Sigmoid colon (tissue), 4 donors: ENCODE data around the gene FAM13C.

Source experiments
- CTCF ChIP-seq, 4 experiments: fragments of 450-650 bp in 3 of 4; fragments of 200-600 bp in 1 of 4; IDR thresholded peaks; one replicate each; pipeline ENCODE4 v1.5.1; 2016 to 2019; ENCODE audit warnings: antibody characterized with exemption in 4 of 4, mild to moderate bottlenecking in 3 of 4, moderate library complexity in 2 of 4
- EP300 ChIP-seq, 4 donors: sonication (generic); formaldehyde crosslinking; IDR thresholded peaks; one replicate each; pipeline ENCODE4 v1.6.1; 2017; ENCODE audit warnings: antibody characterized with exemption in 4 of 4
- POLR2A ChIP-seq, 2 donors: fragments of 450-650 bp; IDR thresholded peaks; one replicate each; pipeline ENCODE4 v1.6.1; 2016; ENCODE audit warnings: antibody characterized with exemption in 2 of 2, mild to moderate bottlenecking in 2 of 2, moderate library complexity in 2 of 2

- no peak for TF ChIP-seq CTCF (IDR thresholded peaks at IDR 0.05)
- no peak for TF ChIP-seq EP300 (IDR thresholded peaks at IDR 0.05)
- TF ChIP-seq POLR2A (IDR thresholded peaks at IDR 0.05), result no peak
These were observed 37.8 kb downstream of the FAM13C start for GRCh38 chr10:59324597-59324996.
